ENCODE results near the gene HDAC8.
"Not testable (repeated sequence)": the region's sequence is repeated elsewhere in the genome, so short reads cannot be mapped to it uniquely, and the experiment has no call there.

The HDAC8 gene

DNA sequence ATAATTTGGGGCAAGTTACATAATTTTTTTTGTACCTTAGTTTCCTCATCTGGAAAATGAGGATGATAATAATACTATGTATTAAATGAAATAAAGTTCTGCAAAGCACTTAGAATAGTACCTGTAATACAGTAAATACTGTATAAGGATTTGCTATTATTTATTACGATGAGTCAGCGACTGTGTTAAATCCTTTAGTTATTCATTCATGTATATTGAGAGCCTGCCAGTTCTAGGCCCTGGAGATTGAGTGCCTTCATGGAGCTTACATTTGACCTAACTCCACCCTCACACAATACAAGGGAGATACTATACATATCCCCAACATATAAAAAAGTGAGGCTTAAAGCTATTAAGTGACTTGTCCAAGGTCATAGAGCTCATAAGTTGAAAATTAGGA is 199.9 kb downstream of the HDAC8 start:
- DNase-seq (ENCODE audit: low spot score) = no peak

DNA sequence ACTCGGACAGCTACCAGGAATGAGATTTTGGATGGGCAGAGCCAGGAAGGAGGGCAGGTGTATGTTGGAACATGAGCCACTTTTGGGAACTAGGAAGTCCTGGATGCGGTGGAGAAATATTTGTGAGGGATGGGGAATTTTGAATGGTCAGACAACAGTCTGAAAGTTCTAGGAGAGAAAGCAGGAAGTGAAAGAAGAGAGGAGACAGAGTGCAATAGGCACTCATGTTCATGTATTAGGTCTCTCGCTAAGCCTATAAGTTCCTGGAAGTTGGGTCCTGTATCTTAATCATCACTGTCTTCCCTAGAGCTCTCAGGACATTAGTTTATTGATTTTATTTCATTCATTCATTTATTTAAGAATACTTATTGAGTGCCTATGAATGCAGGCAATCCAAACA is 201.2 kb downstream of the HDAC8 start:
- DNase-seq (ENCODE audit: low spot score) = no peak

DNA sequence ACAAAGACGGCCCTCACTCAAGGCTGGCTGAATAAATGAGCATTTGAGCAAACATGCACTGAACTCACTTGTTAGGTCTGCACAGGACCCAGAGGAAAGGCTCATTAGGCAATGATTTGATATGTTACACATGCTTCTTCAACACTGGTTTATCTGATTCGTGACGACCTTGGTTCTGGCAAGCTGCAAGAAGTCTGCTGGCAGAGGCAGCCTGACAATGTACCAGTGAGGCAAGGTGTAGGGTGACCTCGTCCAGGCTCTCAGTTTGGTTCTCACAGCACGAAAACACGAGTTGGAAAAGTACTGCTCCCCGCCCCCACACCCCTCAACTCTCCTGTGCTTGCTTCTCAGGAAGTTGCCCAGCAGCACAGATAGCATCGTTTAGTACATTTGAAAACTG is 203.8 kb downstream of the HDAC8 start:
- no peak for DNase-seq (ENCODE audit: low spot score)

DNA sequence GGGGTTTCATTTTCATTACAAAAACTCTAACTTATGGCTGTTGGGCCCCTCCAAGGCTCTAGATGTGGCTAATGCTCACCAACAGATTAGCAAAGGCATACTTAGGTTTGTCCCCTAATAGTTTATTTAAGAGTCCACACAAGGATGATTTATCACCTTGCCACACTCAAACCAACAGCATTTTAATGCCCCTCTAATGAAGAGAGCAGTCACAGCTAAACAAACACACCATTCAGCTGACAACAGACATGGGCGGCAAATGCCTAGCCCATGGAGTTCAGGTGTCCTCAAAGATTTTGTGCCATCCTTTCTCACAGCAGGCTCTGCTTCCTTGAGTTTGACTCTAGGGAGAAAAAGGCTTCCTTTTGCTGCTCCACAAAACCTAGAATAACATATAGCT is 205.1 kb downstream of the HDAC8 start:
- no peak for DNase-seq (ENCODE audit: low spot score)

DNA sequence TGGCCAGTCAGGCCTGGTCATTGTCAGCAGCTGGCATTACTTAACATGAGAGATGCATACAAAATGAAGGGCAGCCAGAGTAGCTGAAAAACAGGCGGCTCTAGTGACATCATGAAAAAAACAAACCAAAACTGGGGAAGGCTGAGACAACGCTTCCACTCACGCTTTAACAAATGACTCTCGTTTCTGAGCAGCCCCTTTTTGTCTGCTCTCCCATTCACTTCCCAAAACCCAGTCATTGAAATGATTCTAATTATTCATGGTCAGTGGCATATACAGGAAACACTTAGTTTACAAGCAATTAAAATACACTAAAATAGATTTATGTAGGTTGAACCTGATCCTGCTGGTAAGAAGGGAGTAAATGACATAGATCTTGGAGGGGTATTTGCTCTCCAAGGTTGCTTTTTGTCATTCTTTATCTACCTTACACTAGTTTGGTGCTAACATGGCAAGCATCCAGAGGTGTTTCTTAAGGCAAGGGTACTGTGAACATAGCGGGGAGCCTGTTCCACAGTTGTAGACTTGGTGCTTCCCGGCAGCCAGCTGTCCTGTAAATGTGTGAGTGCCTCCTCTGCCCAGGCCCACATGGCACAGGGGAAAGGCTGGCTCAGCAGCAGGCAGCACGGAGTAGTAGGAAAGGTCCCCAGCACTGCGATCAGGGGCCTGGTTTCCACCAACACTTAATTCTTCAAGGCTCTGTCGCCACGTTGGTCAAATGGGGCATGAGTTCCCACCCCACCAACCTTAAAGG is 205.8 kb downstream of the HDAC8 start:
- DNase-seq (ENCODE audit: low spot score) = no peak

DNA sequence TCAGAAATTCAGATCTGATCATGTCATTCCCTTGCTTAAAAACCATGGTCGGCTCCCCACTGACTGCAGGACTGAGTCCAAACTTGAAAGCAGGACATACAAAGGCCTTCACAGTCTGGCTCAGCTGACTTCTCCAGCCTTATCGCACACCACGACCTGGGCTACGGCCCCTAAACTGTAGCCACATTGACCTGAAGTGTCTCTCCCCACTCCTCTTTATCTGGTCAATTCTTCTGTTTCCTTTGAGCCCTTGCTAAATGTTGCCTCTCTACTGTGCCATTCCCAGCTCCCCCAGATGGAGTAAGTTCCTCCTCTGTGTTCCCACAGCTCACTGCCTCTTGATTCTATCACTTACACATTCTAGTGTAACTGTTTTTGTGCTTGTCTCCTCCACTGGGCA is 206.5 kb downstream of the HDAC8 start:
- DNase-seq (ENCODE audit: low spot score) = no peak

DNA sequence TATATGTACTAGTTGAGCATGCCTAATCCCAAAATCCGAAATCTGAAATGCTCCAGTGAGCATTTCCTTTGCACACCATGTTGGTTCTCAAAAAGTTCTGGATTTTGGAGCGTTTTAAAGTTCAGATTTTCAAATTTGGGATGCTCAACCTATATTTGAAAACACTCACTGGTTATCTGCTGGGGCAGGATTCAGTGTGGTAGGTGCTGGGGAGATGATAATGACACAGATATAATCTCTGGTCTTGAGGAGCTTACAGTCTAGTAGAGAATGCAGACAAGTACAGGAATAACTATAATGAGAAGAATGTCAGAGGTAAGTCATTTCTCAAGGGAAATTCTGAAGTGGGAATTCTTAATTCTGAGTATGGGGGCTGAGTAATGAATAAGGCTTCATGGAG is 207.5 kb downstream of the HDAC8 start:
- no peak for DNase-seq (ENCODE audit: low spot score)

DNA sequence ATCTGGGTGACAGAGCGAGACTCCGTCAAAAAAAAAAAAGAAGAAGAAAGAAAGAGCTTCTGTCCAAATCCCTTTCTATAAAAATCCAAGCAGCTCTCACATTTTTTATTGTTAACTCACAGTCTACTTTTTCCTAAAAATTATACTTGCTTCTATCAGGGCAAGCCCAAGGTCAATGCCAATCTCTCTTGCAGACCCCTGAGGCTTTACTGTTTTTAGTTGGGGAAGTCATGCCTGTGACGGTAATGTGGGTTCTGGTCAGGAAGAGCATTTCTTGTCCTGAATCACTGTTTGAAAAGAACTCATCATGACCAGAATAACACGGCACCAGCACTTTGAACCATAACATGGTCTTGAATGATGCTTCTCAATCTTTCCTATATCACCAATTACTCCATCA is 212.3 kb downstream of the HDAC8 start:
- no peak for DNase-seq (ENCODE audit: low spot score)

DNA sequence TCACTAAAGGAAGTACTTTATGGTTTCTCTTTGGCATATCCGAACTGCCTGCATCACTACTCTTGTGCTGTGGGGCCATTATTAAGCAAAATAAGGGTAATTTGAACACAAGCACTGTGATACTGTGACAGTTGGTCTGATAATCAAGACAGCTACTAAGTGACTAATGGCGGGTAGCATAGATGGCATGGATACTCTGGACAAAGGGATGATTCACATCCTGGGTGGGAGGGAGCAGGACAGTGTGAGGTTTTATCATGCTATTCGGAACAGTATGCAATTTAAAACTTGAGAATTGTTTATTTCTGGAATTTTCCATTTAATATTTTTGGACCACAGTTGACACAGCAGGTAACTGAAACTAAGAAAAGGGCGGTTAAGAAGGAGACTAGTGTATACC is 214.3 kb downstream of the HDAC8 start:
- peak; percentile 56 for DNase-seq (ENCODE audit: low spot score)

DNA sequence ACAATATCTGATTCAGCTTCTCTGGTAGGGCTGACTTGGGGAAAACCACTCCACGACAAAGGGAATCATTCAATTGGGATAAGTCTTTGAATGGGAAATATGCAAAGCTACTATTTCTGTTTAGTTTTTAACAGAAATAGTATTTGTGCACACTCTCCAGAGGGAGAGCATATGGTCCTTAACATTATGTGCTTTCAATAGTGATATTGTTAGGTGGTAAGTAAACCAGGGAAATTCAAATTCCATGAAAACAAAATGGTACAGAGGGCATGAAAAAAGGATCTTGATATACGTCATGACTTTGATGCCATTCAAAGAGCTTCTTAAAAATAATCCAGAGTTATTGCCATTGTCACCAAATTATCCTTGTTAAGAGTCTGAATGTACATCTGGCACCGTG is 219.9 kb downstream of the HDAC8 start:
- DNase-seq (ENCODE audit: low spot score) = no peak

DNA sequence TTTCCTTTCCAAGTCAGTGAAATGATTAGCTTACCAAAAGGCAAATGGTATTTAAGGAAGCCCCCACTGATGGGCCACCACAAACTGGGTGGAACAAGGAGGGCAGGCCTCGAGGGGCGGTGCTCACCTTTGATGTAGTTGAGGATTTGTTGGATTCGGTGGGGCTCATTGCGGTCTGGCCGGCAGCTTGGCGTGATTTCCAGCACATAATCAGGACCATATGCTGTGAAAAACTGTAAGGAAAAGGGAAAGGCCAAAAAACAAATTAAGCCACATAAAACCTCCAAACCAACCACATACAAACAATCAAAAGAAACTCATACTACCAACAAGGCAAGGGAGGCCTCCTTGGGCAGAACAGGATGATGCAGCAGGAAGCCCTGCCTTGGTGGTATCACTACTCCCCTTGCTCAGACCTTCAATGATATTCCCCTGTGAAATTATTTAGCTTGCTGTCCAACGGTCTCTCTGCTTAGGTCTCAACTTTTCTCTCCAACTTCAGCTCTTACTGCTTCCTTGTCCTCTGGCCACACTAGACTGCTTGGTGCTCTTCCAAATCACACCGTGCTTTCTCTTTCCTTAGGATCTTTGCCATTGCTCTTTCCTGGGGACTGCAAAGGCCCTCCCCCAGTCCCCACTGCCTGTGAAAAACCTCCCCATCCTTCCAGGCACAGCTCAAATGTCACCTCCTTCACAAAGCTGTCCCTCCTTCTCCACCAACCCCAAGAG is 220.9 kb downstream of the HDAC8 start:
- no peak for DNase-seq (ENCODE audit: low spot score)

DNA sequence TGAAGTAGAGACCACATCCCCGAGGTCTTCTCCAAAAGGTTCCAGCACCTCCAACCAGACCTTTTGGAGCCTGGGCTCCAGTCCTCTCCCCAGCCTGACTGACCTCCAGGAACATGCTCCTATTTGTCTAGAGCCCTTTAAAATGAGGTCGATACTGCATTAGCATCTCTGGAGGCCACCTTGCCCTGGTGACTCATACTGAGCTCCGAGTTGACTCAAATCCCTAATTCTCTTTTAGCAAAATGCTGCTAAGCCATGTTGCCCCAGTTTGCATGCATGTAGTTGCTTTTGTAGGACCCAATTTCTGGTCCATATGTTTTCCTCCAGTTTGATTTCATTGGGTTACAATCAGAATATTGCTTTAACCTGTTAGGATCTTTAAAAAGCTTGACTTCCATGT is 223.5 kb downstream of the HDAC8 start:
- DNase-seq (ENCODE audit: low spot score) = no peak

DNA sequence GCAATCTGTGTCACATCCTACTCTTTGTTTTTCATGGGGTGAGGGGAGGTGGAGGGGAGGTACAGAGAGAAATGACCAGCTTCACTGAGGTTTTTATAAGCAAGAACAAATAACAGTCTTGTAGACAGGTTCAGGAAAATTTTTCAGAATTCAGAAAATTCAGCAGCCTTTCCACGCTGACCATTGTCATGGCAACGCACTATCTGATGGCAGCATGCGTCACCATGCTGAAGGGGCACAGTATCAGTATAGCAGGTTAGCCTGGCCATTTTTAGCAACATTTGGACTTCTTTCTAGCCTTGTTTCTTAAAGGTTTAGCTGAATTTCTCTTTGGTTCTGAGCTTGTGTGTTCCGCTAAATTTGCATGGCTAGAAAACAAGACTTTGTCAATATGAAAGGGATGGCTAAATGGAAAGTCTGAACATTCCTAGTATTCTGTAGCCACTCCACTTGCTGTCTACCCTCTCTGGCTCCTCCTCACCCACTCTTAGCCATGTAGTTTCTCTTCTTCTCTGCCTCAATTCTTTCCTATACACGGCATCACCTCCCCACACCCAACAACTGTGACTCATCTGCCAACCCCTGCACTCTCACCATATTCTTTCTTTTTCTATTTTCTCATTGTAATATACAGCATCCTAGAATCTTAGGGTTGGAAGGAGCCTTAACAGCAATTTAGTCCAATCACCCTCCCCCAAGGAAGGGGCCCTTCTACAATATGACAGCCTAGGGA is 224.2 kb downstream of the HDAC8 start:
- DNase-seq (ENCODE audit: low spot score) = no peak

DNA sequence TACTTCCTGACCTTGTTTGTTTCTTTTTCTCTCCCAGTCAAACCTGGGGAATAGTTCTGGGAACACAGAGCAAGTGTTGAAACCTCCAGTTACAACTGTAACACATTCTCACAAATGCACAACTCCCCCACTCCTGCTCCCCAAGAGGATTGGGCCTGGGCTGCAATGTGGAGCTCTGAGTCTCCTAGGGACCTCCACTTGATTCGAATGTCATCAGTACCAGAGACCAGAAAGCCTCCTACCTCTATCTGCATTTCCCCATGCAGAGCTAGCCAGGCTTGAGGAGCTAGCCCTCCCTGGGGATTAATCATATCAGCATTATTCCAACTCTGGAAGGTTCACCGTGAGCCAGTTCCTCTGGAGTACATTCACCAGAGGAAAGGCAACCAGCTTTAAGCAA is 225.3 kb downstream of the HDAC8 start:
- DNase-seq (ENCODE audit: low spot score) = no peak

DNA sequence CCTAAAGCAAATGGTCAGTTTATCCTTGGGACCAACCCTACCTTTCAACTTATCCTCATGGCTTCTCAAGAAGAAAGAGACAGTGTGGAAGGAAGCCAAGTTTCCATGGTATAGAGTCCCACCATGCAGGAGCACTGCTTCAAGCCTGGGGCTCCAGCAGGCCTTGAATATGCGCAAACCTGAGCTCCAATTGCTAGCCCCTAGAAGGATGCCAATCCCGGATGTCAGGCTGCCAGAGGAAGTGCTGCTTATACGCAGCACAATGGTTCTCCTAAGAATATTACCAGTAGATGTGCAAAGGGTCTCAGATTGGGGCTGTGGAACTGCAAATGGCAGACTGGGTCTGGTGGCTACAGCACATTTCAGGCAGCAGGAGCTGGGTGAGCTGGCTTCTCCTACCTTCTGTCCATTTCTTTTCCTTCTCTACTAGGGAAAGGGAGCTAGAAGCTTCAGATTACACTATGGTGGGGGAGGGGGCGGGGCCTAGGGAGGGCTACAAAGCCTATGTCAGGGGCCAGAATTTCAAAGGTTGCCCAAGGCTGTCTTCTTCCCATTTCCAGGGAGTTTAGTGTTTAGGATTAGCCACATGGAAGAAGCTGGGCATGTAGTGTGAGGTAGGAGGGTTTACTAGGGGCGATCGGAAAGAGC is 226.2 kb downstream of the HDAC8 start:
- no peak for DNase-seq (ENCODE audit: low spot score)

DNA sequence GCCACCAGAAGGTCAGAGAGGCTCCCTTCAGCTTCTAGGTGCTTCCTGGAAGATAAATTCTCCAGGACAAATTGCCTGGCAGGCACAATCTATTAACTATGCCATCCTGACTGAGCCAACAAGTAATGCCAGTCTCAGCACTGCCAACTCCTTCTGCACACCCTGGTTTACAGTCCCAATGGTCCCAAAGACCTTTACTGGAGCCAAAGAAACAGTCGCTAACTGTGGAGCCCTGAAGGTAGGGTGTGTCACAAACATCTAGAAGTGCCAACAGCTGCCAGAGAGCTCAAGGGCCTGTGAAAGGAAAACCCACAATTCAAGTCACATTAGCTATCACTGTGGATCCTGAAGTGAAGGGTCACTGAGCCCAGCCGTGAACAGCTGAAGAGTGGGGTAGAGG is 232.0 kb downstream of the HDAC8 start:
- no peak for DNase-seq (ENCODE audit: low spot score)

DNA sequence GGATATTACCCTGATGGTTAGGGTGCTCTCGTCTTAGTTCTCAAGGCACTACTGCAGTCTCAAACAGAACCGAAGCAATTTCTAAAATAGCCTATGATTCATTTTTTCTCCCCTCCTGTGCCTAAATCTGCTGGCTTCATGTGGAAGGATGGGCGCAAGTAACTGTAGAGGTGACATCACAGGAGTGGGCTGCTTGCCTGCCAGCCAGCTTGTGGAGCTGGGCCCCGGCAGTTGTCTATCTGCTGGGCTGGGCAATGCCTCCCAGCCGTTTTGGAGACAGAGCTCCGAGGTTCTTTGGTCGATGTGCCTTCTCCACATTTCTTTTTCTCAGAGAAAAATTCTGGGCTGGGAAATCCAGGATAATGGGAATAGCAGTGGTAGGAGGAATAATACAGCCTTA is 232.6 kb downstream of the HDAC8 start:
- no peak for DNase-seq (ENCODE audit: low spot score)

DNA sequence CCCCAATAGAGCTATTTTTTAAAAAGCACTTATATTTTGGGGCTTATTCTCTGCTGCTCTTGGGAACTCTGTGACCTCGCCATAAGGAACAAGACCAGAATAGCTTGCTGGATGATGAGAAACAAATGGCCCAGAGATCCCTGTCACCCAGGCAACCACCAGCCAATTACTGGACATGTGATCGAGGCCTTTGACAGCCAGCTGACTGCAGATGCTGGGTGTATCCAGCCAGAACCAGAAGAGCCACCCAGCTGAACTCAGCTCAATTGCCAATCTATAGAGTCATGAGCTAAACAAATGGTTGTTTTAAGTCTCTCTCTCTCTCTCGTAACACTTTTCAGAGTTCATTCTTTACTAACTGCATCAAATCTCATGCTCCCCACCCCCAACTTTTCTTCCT is 242.5 kb downstream of the HDAC8 start:
- DNase-seq (ENCODE audit: low spot score) = no peak

DNA sequence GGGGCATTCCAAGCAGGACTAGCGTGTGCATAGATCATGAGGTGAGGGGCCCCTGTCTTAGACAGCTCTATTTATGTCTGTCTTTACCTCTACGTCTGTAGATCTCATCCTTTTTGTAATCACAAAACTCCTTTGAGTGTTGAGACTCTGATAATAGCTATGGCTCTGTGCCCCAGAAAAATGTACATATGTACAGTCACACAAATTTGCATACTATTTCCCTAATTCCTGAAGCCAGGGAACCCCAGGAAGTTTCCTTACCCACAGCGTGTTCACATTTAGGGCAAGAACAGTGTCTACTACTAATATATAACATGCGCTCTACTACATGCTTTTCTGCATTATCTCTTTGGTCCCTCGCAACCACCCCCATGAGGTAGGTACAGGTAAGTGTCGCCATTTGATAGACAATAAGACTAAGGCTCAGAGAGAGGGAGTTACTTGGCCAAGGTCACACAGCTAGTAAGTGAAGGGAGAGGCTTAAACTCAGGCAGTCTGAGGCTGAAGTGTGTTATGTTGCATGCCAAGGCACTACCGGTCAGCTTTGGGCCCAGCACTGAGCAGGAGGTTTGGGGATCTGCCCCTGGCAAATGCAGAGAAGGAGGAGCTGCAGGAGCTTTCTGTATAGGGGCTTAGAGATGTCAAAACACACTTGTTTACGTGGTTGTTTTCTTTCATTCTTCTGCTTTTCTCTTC is 245.9 kb downstream of the HDAC8 start:
- DNase-seq (ENCODE audit: low spot score) = no peak

DNA sequence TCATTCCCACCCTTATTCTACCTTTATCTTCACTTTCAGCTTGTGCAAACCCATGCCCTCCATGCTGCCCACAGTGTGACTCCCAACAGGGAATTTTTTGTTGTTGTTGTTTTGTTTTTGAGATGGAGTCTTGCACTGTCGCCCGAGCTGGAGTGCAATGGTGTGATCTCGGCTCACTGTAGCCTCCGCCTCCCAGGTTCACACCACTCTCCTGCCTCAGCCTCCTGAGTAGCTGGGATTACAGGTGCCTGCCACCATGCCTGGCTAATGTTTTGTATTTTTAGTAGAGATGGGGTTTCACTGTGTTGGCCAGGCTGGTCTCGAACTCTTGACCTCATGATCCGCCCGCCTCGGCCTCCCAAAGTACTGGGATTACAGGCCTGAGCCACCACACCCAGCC is 253.0 kb downstream of the HDAC8 start:
- DNase-seq (ENCODE audit: low spot score) = not testable (repeated sequence)

DNA sequence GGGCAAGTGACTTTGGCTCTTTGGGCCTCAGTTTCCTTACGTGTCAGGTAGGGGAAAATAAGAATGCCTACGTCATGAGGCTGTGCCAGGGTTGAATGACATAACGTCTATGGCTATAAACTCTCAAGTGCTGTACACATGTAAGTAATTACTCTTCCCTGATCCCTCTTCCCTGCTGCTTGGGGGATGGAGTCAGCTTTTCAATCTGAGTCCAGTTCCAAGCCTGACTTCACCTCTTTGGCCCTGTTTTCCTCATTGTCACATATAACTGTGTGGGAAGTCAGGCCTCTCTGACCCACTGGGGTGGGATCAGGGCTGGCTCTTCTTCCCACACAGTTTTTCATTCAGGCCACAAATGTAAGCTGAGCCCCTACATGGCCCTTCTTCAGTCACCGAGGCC is 255.5 kb downstream of the HDAC8 start:
- DNase-seq (ENCODE audit: low spot score) = no peak

Measured in kidney tubule cell (primary cell).